ENCODE data around the gene TRAPPC4.
"Not testable (repeated sequence)": the region's sequence is repeated elsewhere in the genome, so short reads cannot be mapped to it uniquely, and the experiment has no call there.

Gene TRAPPC4

GRCh38 chr11:119014209-119014924, 4.2 kb upstream of the TRAPPC4 start:
- DNase-seq (ENCODE audit: low read depth): no peak

DNA sequence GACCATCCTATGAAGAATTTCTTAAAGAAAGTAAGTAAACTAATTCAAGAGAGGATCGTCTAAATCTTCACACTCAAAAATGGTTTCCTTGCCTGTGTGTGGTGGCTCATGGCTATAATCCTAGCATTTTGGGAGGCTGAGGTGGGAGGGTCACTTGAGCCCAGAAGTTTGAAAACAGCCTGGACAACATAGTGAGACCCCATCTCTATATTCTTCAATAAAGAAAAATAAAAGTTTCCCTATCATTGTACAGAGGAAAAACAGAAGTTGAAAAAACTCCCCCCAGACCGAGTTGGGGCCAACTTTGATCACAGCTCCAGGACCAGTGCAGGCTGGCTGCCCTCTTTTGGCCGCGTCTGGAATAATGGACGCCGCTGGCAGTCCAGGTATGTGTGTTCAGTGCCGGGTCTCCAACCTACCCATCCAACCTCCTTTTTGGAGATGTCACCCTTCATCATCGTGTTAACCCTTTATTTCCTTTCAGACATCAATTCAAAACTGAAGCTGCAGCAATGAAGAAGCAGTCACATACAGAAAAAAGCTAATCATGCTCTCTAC, 3.4 kb upstream of the TRAPPC4 start:
- DNase-seq (ENCODE audit: low read depth): no peak

DNA sequence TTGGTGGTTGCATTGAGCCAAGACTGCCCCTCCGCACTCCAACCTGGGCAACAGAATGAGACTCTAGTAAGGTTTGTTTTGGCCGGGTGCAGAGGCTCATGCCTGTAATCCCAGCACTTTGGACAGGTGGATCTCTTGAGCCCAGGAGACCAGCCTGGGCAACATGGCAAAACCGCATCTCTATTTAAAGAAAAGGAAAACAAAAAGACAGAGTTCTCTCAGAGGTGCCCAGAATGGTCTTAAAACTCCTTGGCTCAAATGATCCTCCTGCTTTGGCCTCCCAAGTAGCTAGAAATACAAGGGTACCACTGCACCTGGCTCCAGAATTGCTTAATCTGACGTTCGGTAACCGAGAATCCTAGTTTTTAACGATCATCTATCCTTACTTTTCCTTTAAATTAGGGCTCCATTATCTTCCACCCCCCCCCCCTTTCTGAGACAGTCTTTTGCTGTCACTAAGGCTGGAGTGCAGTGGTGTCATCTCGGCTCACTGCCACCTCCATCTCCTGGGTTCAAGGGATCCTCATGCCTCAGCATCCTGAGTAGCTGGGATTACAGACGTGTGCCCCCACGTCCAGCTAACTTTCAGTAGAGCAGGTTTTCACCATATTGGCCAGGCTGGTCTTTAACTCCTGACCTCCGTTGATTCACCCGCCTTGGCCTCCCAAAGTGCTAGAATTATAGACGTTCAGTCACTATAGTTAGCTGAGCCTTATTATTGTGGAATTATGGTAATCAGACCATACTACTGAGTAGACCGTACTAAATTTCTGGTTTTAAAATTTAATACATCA, 2.2 kb upstream of the TRAPPC4 start:
- no peak for DNase-seq (ENCODE audit: low read depth)

- DNase-seq (ENCODE audit: low read depth): not testable (repeated sequence)
These were observed 1.2 kb upstream of the TRAPPC4 start for GRCh38 chr11:119017377-119017776.

DNA sequence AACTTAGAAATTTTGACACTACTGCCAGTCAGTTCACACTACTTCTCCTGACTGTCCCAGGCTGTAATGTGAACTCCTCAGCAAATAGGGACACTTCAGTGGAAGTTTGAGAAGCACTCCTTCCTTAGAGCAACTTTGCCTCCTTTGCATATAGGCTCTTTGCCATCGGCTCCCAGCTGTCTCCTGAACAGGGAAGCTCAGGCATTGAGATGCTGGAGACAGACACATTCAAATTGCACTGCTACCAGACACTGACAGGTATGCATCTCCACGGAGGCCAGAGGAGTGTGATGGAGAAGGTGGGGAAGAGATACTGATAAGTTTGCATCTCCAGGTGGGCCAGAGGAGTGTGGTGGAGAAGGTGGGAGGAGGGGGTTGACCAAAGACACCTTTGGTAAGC, 1.4 kb downstream of the TRAPPC4 start:
- no peak for DNase-seq (ENCODE audit: low read depth)

DNA sequence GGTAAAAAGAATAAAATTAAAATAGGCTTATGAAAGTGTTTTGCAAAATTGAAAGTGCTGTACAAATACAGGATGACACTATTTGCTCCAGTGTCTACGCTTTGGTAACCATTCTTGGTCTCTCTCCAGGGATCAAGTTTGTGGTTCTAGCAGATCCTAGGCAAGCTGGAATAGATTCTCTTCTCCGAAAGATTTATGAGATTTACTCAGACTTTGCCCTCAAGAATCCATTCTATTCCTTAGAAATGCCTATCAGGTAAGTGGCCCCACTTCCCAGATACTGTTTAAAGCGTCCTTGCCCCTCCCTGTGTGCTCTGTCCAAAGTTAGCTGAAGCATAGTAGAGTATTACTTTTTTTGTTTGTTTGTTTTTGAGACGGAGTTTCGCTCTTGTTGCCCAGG, 3.1 kb downstream of the TRAPPC4 start:
- no peak for DNase-seq (ENCODE audit: low read depth)

DNA sequence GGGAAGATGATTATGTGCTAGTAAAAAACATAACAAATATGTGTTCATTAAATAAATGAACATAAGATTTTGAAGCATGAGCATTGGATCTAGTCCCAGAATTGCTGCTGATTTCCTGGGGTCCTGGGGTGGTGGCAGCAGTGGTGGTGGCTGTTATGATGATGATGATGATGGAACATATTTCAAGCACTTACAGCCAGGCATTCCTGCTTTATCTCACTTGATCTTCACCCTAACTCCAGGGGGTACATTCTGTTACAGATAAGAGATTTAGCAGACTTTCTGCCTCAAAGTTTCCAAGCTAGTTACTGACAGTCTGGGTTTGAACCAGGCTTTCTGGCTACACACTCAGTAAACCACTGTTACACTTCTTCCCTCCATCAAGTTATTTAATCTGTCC, 5.2 kb downstream of the TRAPPC4 start:
- DNase-seq (ENCODE audit: low read depth): peak; percentile 68

GRCh38 chr11:119024430-119025098, 6.0 kb downstream of the TRAPPC4 start:
- DNase-seq (ENCODE audit: low read depth): no peak

DNA sequence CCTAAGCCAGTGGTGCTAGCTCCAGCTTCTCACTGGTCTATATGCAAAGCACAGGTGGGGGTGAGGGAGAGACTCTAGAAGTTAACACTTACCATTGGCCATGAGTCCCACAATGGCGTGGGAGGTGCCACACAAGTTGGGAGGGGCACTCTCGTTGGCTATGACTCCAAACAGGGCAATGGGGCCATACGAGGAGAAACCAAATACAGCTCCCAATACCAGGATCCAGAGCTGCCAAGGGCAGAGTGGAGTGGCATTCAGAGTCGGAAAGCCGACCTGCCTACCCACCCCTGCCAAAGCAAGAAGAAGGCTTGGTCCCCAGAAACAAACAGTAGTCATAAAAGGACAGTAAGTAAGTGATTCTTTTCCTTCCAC, 6.5 kb downstream of the TRAPPC4 start:
- DNase-seq (ENCODE audit: low read depth): no peak

- DNase-seq (ENCODE audit: low read depth): no peak
These were observed 7.0 kb downstream of the TRAPPC4 start for GRCh38 chr11:119025541-119025940.

DNA sequence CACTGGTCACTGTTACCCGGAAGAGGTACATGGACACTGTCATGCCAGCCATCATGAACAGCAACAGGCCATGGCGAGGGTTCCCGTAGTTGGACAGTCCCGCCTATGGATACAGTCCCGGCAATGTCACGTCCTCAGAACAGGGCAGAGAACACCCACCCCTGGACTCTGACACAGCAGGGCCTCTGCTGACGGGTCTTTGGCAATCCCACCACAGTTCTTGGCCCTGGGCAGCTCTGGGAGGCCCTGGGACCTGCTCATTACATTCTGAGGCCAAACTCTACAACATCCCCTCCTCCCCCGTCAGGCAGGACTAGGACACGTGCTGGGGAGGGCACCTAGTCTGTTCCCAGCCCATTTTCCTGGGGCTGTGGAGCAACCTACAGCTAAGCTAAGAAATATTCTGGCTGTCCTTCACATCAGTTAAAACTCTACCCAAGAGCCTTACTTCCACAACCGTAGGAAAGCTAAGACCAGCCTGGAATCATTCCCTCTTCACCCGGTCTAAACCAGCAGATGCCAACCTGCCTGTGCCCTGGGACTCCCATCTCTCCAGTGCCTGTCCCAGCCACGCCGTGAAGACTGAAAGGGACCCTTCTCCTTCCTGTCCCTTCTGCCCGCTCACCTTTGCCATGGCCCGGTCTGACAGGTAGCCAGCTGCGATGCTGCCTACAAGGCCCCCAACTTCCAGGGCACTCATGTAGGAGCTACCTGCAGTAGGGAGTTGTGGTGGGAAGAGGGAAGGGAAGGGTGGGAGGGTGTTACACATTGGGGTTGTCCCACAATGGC, 7.6 kb downstream of the TRAPPC4 start:
- DNase-seq (ENCODE audit: low read depth): no peak

DNA sequence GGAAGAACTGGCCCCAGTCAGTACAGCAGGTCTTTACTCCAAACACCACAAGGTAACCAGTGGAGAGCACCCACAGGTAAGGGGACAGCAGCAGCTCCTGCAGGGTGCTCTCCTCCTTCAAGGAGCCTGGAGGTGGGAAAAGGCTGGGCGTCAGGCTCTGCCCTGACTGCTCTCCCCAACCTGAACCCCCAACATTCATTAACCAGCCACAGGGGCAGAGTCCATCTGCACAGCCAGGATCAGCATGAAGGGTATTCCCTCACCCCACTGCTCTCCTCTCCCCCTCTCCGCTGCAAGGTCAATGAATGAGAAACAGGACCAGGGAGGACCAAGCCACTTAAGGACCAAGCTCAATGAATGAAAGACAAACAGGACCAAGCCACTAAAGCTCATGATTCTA, 8.4 kb downstream of the TRAPPC4 start:
- no peak for DNase-seq (ENCODE audit: low read depth)

- no peak for DNase-seq (ENCODE audit: low read depth)
These were observed 9.2 kb downstream of the TRAPPC4 start for GRCh38 chr11:119027561-119028345.

GRCh38 chr11:119028346-119029068, 9.9 kb downstream of the TRAPPC4 start:
- no peak for DNase-seq (ENCODE audit: low read depth)

DNA sequence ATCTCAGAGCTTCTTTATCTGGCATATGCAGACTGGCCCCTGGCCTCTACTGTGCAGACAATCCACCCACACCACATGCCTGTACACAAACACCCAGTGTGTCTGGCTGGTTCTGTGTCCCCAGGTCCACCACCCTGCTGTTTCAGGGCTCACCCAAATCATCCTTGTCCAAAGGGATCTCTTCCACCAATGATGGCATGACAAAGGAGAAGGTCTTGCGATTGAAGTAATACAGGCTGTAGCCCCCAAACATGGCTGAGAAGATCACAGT, 10.4 kb downstream of the TRAPPC4 start:
- DNase-seq (ENCODE audit: low read depth): no peak

DNA sequence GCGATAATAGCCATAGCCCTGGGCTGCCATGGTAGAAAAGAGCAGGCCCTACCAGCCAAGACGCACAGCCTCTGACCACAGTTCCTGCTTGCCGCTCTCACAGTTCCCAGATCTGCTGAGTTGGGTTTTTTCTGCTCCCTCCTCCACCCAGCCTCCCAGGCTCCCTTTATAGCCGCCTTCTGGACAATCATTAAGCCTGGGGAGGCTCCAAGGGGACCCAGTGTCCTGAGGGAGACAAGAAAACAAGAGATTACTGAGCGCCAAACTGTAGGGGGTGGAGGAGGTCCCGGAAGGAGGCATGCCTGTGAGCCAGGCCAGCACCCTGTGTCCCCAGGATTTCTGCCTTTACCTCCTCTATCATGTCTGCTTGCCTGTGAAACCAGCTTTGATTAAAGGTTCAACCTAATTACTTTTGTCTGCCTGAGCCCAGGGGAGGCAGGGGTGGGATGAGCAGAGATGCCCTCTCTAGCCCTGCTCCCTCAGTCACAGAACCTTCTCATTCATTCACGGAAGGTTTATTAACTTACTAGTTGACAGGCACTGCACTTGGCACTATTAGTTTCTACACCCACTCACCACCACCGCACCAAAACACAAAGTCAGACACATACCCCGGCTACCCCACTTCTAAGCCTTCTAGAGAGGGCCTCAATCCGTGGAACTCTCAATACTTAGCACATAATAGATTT, 10.9 kb downstream of the TRAPPC4 start:
- no peak for DNase-seq (ENCODE audit: low read depth)

- no peak for DNase-seq (ENCODE audit: low read depth)
These were observed 11.4 kb downstream of the TRAPPC4 start for GRCh38 chr11:119030029-119030328.

DNA sequence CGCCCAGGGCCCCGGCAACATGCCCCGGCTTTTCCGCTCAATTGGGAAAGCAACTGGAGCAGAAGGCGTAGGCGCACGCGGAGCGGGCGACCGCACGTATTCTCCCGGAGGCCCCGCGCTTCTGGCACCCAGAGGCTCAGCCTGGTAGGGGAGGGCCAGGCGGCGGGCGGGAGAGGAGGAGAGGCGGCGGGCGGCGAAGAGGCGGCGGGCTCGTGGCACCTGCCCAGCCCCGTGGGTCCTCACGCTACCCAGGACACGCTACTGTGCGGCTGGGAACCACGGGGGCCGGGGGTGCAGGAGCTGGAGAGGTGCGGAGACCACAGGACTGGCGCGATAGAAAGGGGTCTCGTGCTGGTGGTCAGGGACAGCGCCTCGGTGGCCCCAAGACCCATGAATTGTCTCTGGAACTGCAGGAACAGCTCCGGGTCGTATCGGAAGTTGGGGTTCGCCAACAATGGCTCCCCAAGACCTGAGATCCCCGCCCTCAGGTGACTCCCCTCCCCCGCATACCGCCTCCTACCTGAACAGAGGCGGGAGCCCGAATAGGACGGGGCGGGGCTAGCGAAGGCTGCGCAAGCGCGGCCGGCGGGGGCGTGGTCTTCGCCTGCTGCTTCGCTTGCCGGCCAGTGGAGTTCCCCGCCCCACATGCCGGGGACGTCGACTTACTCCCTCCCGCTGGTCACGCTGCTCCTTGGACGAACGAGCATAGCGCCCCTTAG, 11.9 kb downstream of the TRAPPC4 start, which contains the start of gene SLC37A4:
TSS of gene SLC37A4 (minus strand) at position 549 of the 719 bp plus-strand sequence.
- DNase-seq (ENCODE audit: low read depth): peak; percentile 98

DNA sequence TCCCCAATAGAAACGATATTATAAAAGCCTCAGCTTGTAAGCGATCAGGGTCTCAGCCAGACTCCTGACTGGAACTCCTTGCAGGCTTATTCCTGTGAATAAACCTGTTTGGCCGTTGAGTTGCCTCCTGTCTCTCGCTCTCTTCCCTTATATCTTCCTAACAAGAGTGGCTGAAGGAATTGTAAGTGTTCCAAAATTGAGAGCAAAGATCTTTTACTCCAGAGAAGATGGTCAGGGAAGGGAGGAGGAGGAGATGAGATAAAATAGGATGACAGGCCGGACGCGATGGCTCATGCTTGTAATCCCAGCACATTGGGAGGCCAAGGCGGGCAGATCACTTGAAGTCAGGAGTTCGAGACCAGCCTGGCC, 13.3 kb downstream of the TRAPPC4 start:
- no peak for DNase-seq (ENCODE audit: low read depth)

DNA sequence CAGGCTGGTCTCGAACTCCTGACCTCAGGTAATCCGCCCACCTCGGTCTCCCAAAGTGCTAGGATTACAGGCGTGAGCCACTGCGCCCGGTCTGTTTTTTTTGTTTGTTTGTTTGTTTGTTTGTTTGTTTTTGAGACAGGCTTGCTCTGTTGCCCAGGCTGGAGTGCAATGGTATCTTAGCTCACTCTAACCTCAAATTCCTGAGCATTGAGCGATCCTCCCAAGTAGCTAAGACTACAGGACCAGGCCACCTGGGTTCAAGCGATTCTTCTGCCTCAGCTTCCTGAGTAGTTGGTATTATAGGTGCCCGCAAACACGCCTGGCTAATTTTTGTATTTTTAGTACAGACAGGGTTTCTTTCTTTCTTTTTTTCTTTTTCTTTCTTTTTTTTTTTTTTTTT, 14.9 kb downstream of the TRAPPC4 start:
- DNase-seq (ENCODE audit: low read depth): not testable (repeated sequence)
